Ecto neural progenitor cell (in vitro differentiated cells): ENCODE data around the gene ZHX3.
"Not testable (repeated sequence)": the region's sequence is repeated elsewhere in the genome, so short reads cannot be mapped to it uniquely, and the experiment has no call there.

Source experiments
- DNase-seq: peaks from one replicate; pipeline ENCODE4 v3.0.0-alpha.2; 2018; ENCODE audit warnings: low spot score

The ZHX3 gene

GRCh38 chr20:41330941-41331340 is 13.4 kb upstream of the ZHX3 start:
- DNase-seq: no peak

- peak; percentile 39 for DNase-seq
Observed at GRCh38 chr20:41330343-41330720, 12.8 kb upstream of the ZHX3 start.

GRCh38 chr20:41329435-41330342 is 12.2 kb upstream of the ZHX3 start:
- DNase-seq: peak; percentile 40

- peak; percentile 13 for DNase-seq
Observed at GRCh38 chr20:41327178-41327577, 9.6 kb upstream of the ZHX3 start.

GRCh38 chr20:41320976-41321375 is 3.4 kb upstream of the ZHX3 start:
- no peak for DNase-seq

- peak; percentile 12 for DNase-seq
Observed at GRCh38 chr20:41320441-41320840, 2.9 kb upstream of the ZHX3 start.

GRCh38 chr20:41318271-41318649 is 729 bp upstream of the ZHX3 start:
- peak; percentile 43 for DNase-seq

GRCh38 chr20:41316602-41317545 is 657 bp downstream of the ZHX3 start:
- DNase-seq: peak; percentile 87

GRCh38 chr20:41316051-41316450 is 1.5 kb downstream of the ZHX3 start:
- DNase-seq: no peak

- DNase-seq: no peak
Observed at GRCh38 chr20:41314386-41314785, 3.1 kb downstream of the ZHX3 start.

GRCh38 chr20:41312009-41312408 is 5.5 kb downstream of the ZHX3 start:
- not testable (repeated sequence) for DNase-seq

- DNase-seq: no peak
Observed at GRCh38 chr20:41309817-41310216, 7.7 kb downstream of the ZHX3 start.

GRCh38 chr20:41308726-41309413 is 8.7 kb downstream of the ZHX3 start:
- no peak for DNase-seq

GRCh38 chr20:41308290-41308711 is 9.2 kb downstream of the ZHX3 start:
- no peak for DNase-seq

GRCh38 chr20:41307021-41307420 is 10.5 kb downstream of the ZHX3 start:
- no peak for DNase-seq

GRCh38 chr20:41306061-41306727 is 11.3 kb downstream of the ZHX3 start:
- DNase-seq: no peak

GRCh38 chr20:41304424-41305079 is 13.0 kb downstream of the ZHX3 start:
- DNase-seq: no peak

GRCh38 chr20:41304002-41304401 is 13.5 kb downstream of the ZHX3 start:
- no peak for DNase-seq

GRCh38 chr20:41300886-41301285 is 16.6 kb downstream of the ZHX3 start:
- no peak for DNase-seq

GRCh38 chr20:41300383-41300782 is 17.1 kb downstream of the ZHX3 start:
- DNase-seq: no peak

GRCh38 chr20:41299899-41300298 is 17.6 kb downstream of the ZHX3 start:
- no peak for DNase-seq
